B cell (primary cell): Measurements from ENCODE around the gene RAB11FIP2. TPM values are rescaled to one million over a fixed set of nuclear protein-coding genes. Genes with fewer than 3 reads are reported as not detected.

ENCODE experiments used
- ATAC-seq: fragments of 200-7000 bp; cut with Tn5 transposase; one replicate; pipeline ENCODE4 v1.10.0; 2021; ENCODE audit warnings: low read depth, mild to moderate bottlenecking, moderate number of reproducible peaks, moderate library complexity
- CTCF ChIA-PET: fragments of 350-600 bp; sonication (Branson Sonifier 250); formaldehyde crosslinking; loops from one replicate; lab custom pipeline; 2021; ENCODE audit warnings: antibody characterized with exemption, inconsistent platforms; lab: Charles Lee
- POLR2A ChIA-PET: fragments of 350-600 bp; sonication (Branson Sonifier 250); formaldehyde crosslinking; loops from one replicate; lab custom pipeline; 2021; ENCODE audit warnings: antibody characterized with exemption; lab: Charles Lee
- DNase-seq: peaks from one replicate; pipeline ENCODE4 v3.0.0; 2013
- H2AFZ ChIP-seq: 2 replicates; pipeline ENCODE4 v1.6.1; 2012; ENCODE audit warnings: mild to moderate bottlenecking, low read depth, low read length; ENCODE audit not compliant: insufficient read depth, poor library complexity, severe bottlenecking
- H3K27ac ChIP-seq, 2 donors: 1 replicate in 1 of 2; 2 replicates in 1 of 2; pipeline ENCODE4 v1.5.1; 2012 to 2013; ENCODE audit warnings: low read length in 2 of 2, mild to moderate bottlenecking in 2 of 2, moderate library complexity in 1 of 2
- H3K27me3 ChIP-seq, 4 experiments: fragments of 200-600 bp in 1 of 4; sonication (generic) in 1 of 4; replicated peaks in 1 of 4; 1 replicate in 2 of 4; 2 replicates in 2 of 4; pipeline versions ENCODE4 v1.6.1 to v1.7.0; 2013 to 2016; ENCODE audit warnings: low read length in 3 of 4, mild to moderate bottlenecking in 2 of 4, mixed read lengths in 1 of 4, moderate library complexity in 1 of 4; ENCODE audit not compliant: insufficient read depth in 4 of 4, control insufficient read depth in 3 of 4; ENCODE audit errors: control extremely low read depth in 1 of 4
- H3K36me3 ChIP-seq, 2 experiments: replicated peaks in 1 of 2; 1 replicate in 1 of 2; 2 replicates in 1 of 2; pipeline versions ENCODE4 v1.6.1 to v1.7.1; 2013; ENCODE audit warnings: low read length in 1 of 2; ENCODE audit not compliant: insufficient read depth in 2 of 2, control insufficient read depth in 1 of 2; ENCODE audit errors: control extremely low read depth in 1 of 2, extremely low read depth in 1 of 2
- H3K4me1 ChIP-seq, 2 donors: fragments of 200-600 bp in 1 of 2; sonication (generic) in 1 of 2; 1 replicate in 1 of 2; 2 replicates in 1 of 2; pipeline versions ENCODE4 v1.5.1 to v1.6.1; 2013 to 2017; ENCODE audit warnings: low read length in 2 of 2; ENCODE audit not compliant: control insufficient read depth in 2 of 2, insufficient read depth in 2 of 2
- H3K4me2 ChIP-seq: replicated peaks from 2 replicates; pipeline ENCODE3; 2012; ENCODE audit warnings: mild to moderate bottlenecking, low read depth, low read length; ENCODE audit not compliant: poor library complexity, severe bottlenecking
- H3K4me3 ChIP-seq, 5 experiments: fragments of 200-600 bp in 1 of 5; sonication (generic) in 1 of 5; 1 replicate in 3 of 5; 2 replicates in 2 of 5; pipeline versions ENCODE4 v1.5.1 to v1.7.0; 2011 to 2016; ENCODE audit warnings: low read length in 4 of 5, mild to moderate bottlenecking in 4 of 5, low read depth in 2 of 5, control low read depth in 1 of 5, moderate library complexity in 1 of 5; ENCODE audit not compliant: insufficient read depth in 1 of 5; ENCODE audit errors: control extremely low read depth in 1 of 5, extremely low read depth in 1 of 5
- H3K79me2 ChIP-seq: fragments of 200-600 bp; sonication (generic); one replicate; pipeline ENCODE4 v1.6.0; 2016; ENCODE audit warnings: low read length; ENCODE audit not compliant: control insufficient read depth, insufficient read depth
- H3K9ac ChIP-seq: fragments of 200-600 bp; sonication (generic); 2 replicates; pipeline ENCODE4 v1.6.1; 2017; ENCODE audit warnings: mild to moderate bottlenecking, low read length, moderate library complexity
- H3K9me3 ChIP-seq, 3 donors: one replicate each; pipeline versions ENCODE4 v1.6.1 to v1.7.1; 2013; ENCODE audit warnings: low read length in 2 of 3; ENCODE audit not compliant: control insufficient read depth in 2 of 3, insufficient read depth in 1 of 3; ENCODE audit errors: control extremely low read depth in 1 of 3
- H4K20me1 ChIP-seq: 2 replicates; pipeline ENCODE4 v1.6.0; 2012; ENCODE audit warnings: mild to moderate bottlenecking, low read length; ENCODE audit not compliant: insufficient read depth, control insufficient read depth, poor library complexity, severe bottlenecking
- H3K27ac Mint-ChIP-seq: one replicate; pipeline ENCODE4 v1.8.0; 2021; ENCODE audit warnings: mixed read lengths
- H3K27me3 Mint-ChIP-seq: one replicate; pipeline ENCODE4 v1.8.0; 2021; ENCODE audit warnings: mixed read lengths
- H3K4me1 Mint-ChIP-seq: one replicate; pipeline ENCODE4 v1.8.0; 2021; ENCODE audit warnings: mixed read lengths
- H3K4me3 Mint-ChIP-seq: one replicate; pipeline ENCODE4 v1.8.0; 2021; ENCODE audit warnings: mixed read lengths
- H3K9me3 Mint-ChIP-seq: one replicate; pipeline ENCODE4 v1.8.0; 2022; ENCODE audit warnings: mixed read lengths; ENCODE audit not compliant: insufficient read depth
- CTCF ChIP-seq: fragments of 200-600 bp; IDR thresholded peaks from one replicate; pipeline ENCODE4 v1.8.0; 2022; ENCODE audit warnings: antibody characterized with exemption, mild to moderate bottlenecking
- EZH2 ChIP-seq: IDR thresholded peaks from 2 replicates; pipeline ENCODE4 v1.6.1; 2012; ENCODE audit warnings: borderline replicate concordance, low read depth, mild to moderate bottlenecking, moderate library complexity, low read length; ENCODE audit not compliant: insufficient read depth, poor library complexity, severe bottlenecking
- WGBS: methylation state at CpG from one replicate; pipeline ENCODE4 v1.1.5; 2013; ENCODE audit warnings: missing lambda C conversion rate; ENCODE audit not compliant: insufficient coverage; 5-methylcytosine and 5-hydroxymethylcytosine counted together
- intact Hi-C: fragments of 100-400 bp; cut with micrococcal nuclease; formaldehyde crosslinking; loops from one replicate; pipeline ENCODE4 v1.10.0; 2022
- polyA plus RNA-seq: library from polyadenylated mRNA; depleted of rRNA; stranded (reverse); fragments of >200 nt; gene quantifications from 2 replicates; pipeline ENCODE4 v1.2.3, GENCODE V29; 2012
- total RNA-seq, 2 donors: library from RNA; stranded (reverse); fragments of 120-200 nt in 1 of 2; gene quantifications; 1 replicate in 1 of 2; 2 replicates in 1 of 2; pipeline versions ENCODE4 v1.2.3 to v1.2.4, GENCODE V29; 2013 to 2022

Gene RAB11FIP2
- total and polyA plus RNA-seq, 2 donors (not counting 1 experiment from before 2014, with no cell fraction given), result 5.6 to 33.6 TPM

- TF ChIP-seq EZH2, result no peak
- no peak for TF ChIP-seq CTCF
- Mint-ChIP-seq H3K9me3 (no peaks in the 10 kb centered on the region), H3K4me1 (no peaks in the 10 kb centered on the region), H3K27ac (no peak overlapping the region), H3K27me3 (no peaks in the 10 kb centered on the region), H3K4me3 (no peak overlapping the region)
- H3K4me3 ChIP-seq, result no peak overlapping the region
- H3K36me3 ChIP-seq, result no peaks in the 10 kb centered on the region
- H3K9me3 ChIP-seq, result peaks cover 0 to 4% (median 0%) of the 10 kb centered on the region in 3 donors
- H2AFZ ChIP-seq, result no peak overlapping the region
- H3K27me3 ChIP-seq, result no peaks in the 10 kb centered on the region
- WGBS, result 92% methylated on average over 2 of the region's 4 CpGs
- ATAC-seq (no peak), DNase-seq (no peak)
- ChIA-PET CTCF (no interaction called here), POLR2A (no interaction called here)
- no peak overlapping the region for H3K27ac ChIP-seq
- H3K9ac ChIP-seq, result no peak overlapping the region
- H4K20me1 ChIP-seq, result no peaks in the 10 kb centered on the region
- no peak overlapping the region for H3K4me2 ChIP-seq
- intact Hi-C loops, result no loop called here
- H3K4me1 ChIP-seq, result no peaks in the 10 kb centered on the region
- no peaks in the 10 kb centered on the region for H3K79me2 ChIP-seq
Observed at GRCh38 chr10:117993166-117993565, 53.6 kb downstream of the RAB11FIP2 start.

- H3K4me1 Mint-ChIP-seq, result no peaks in the 10 kb centered on the region
- no peak overlapping the region for H3K27ac ChIP-seq
- no peaks in the 10 kb centered on the region for H3K27me3 Mint-ChIP-seq
- H2AFZ ChIP-seq, result no peak overlapping the region
- H3K4me3 ChIP-seq, result no peak overlapping the region
- H3K36me3 ChIP-seq, result no peaks in the 10 kb centered on the region
- no peak overlapping the region for H3K4me2 ChIP-seq
- no peak overlapping the region for H3K4me3 Mint-ChIP-seq
- no peaks in the 10 kb centered on the region for H3K4me1 ChIP-seq
- H3K9me3 ChIP-seq, result peaks cover 0 to 5% (median 0%) of the 10 kb centered on the region in 3 donors
- no peak for TF ChIP-seq EZH2
- TF ChIP-seq CTCF, result no peak
- 100% methylated on average over 4 of the region's 8 CpGs for WGBS
- H3K9me3 Mint-ChIP-seq, result peaks cover 2% of the 10 kb centered on the region
- no peak overlapping the region for H3K9ac ChIP-seq
- DNase-seq, result no peak
- H3K27me3 ChIP-seq, result no peaks in the 10 kb centered on the region
- H4K20me1 ChIP-seq, result no peaks in the 10 kb centered on the region
- POLR2A ChIA-PET, result no interaction called here
- no peak overlapping the region for H3K27ac Mint-ChIP-seq
- no peak for ATAC-seq
- no peaks in the 10 kb centered on the region for H3K79me2 ChIP-seq
- intact Hi-C loops, result no loop called here
- CTCF ChIA-PET, result no interaction called here
Observed at GRCh38 chr10:117991701-117992100, 55.0 kb downstream of the RAB11FIP2 start.
